H1 (cell line): ENCODE results near the gene CERKL. TPM values are rescaled to one million over a fixed set of nuclear protein-coding genes. Genes with fewer than 3 reads are reported as not detected.

Experiments used
- CTCF ChIA-PET: fragments of 300-600 bp; sonication (Branson Sonifier 250); formaldehyde crosslinking; loops from one replicate; lab custom pipeline; 2021; ENCODE audit not compliant: partially characterized antibody; lab: Charles Lee
- POLR2A ChIA-PET: fragments of 300-600 bp; sonication (Branson Sonifier 250); formaldehyde crosslinking; loops from one replicate; lab custom pipeline; 2021; ENCODE audit warnings: inconsistent platforms; ENCODE audit not compliant: partially characterized antibody; lab: Charles Lee
- DNase-seq, 2 experiments: peaks; one replicate each; pipeline versions ENCODE4 v3.0.0 to v3.0.0-alpha.2; 2010 to 2022; ENCODE audit warnings: low spot score in 2 of 2, low read depth in 1 of 2, mixed read lengths in 1 of 2
- FAIRE-seq: peaks from 2 replicates; lab custom pipeline; 2011; peaks lifted over from hg19 to GRCh38; lab: Jason Lieb, UNC
- H2AFZ ChIP-seq: 2 replicates; pipeline ENCODE4 v1.8.1; 2012; ENCODE audit warnings: low read length, inconsistent platforms
- H2AK5ac ChIP-seq: 2 replicates; pipeline ENCODE4 v1.6.1; 2013; ENCODE audit warnings: low read depth, low read length
- H2BK120ac ChIP-seq: replicated peaks from 2 replicates; pipeline ENCODE3; 2013; ENCODE audit warnings: low read depth, low read length, inconsistent platforms
- H2BK12ac ChIP-seq: 2 replicates; pipeline ENCODE4 v1.6.1; 2013; ENCODE audit warnings: low read depth, low read length
- H2BK15ac ChIP-seq: 2 replicates; pipeline ENCODE4 v1.6.1; 2013; ENCODE audit warnings: low read length
- H2BK20ac ChIP-seq: 2 replicates; pipeline ENCODE4 v1.6.1; 2013; ENCODE audit warnings: low read length
- H2BK5ac ChIP-seq: 2 replicates; pipeline ENCODE4 v1.6.1; 2013; ENCODE audit warnings: low read depth, low read length
- H3K14ac ChIP-seq: 2 replicates; pipeline ENCODE4 v1.6.1; 2013; ENCODE audit warnings: inconsistent platforms; ENCODE audit not compliant: insufficient read length
- H3K18ac ChIP-seq: 2 replicates; pipeline ENCODE4 v1.6.1; 2013; ENCODE audit warnings: low read length; ENCODE audit errors: extremely low read depth
- H3K23ac ChIP-seq: 2 replicates; pipeline ENCODE4 v1.6.1; 2013; ENCODE audit warnings: inconsistent platforms; ENCODE audit not compliant: insufficient read length
- H3K23me2 ChIP-seq: 2 replicates; pipeline ENCODE4 v1.6.1; 2013; ENCODE audit warnings: low read depth, low read length
- H3K27ac ChIP-seq: 2 replicates; pipeline ENCODE4 v1.6.1; 2011; ENCODE audit warnings: low read depth, low read length, inconsistent platforms
- H3K27me3 ChIP-seq, 4 experiments: replicated peaks in 1 of 4; 1 replicate in 1 of 4; 2 replicates in 3 of 4; pipeline versions ENCODE4 v1.6.1 to v1.8.1; 2011 to 2013; ENCODE audit warnings: low read length in 3 of 4, mild to moderate bottlenecking in 3 of 4, inconsistent platforms in 2 of 4, mixed read lengths in 2 of 4, moderate library complexity in 1 of 4; ENCODE audit not compliant: control insufficient read depth in 3 of 4, insufficient read depth in 3 of 4; ENCODE audit errors: extremely low read depth in 1 of 4
- H3K36me3 ChIP-seq, 4 experiments: 2 replicates each; pipeline versions ENCODE4 v1.6.1 to v1.8.1; 2011 to 2013; ENCODE audit warnings: mild to moderate bottlenecking in 4 of 4, low read length in 3 of 4, moderate library complexity in 2 of 4, control low read depth in 1 of 4, inconsistent platforms in 1 of 4; ENCODE audit not compliant: insufficient read depth in 4 of 4, control insufficient read depth in 2 of 4
- H3K4ac ChIP-seq: replicated peaks from 2 replicates; pipeline ENCODE3; 2013; ENCODE audit warnings: low read length, low read depth, mixed read lengths, inconsistent platforms; ENCODE audit not compliant: insufficient read length
- H3K4me1 ChIP-seq, 4 experiments: replicated peaks in 1 of 4; 1 replicate in 1 of 4; 2 replicates in 3 of 4; pipeline versions ENCODE4 v1.6.1 to v1.8.1; 2011 to 2013; ENCODE audit warnings: low read length in 3 of 4, inconsistent platforms in 2 of 4, mixed read lengths in 1 of 4; ENCODE audit not compliant: insufficient read depth in 4 of 4, control insufficient read depth in 3 of 4
- H3K4me2 ChIP-seq, 2 experiments: 2 replicates each; pipeline versions ENCODE4 v1.6.1 to v1.8.1; 2011 to 2013; ENCODE audit warnings: low read depth in 2 of 2, low read length in 2 of 2, control low read depth in 1 of 2, inconsistent platforms in 1 of 2, mild to moderate bottlenecking in 1 of 2; ENCODE audit not compliant: insufficient read depth in 1 of 2
- H3K4me3 ChIP-seq, 4 experiments: fragments of 200-600, 300-600 bp in 1 of 4; sonication (generic), shearing (Covaris generic), sonication (Bioruptor Twin) in 1 of 4; 2 replicates each; pipeline versions ENCODE4 v1.5.1 to v1.8.1; 2011 to 2016; ENCODE audit warnings: low read length in 4 of 4, low read depth in 3 of 4, control low read depth in 2 of 4, inconsistent platforms in 2 of 4, mild to moderate bottlenecking in 2 of 4, mixed read lengths in 1 of 4, moderate library complexity in 1 of 4; ENCODE audit not compliant: insufficient read depth in 2 of 4; ENCODE audit errors: extremely low read depth in 1 of 4
- H3K56ac ChIP-seq: replicated peaks from 2 replicates; pipeline ENCODE3; 2013; ENCODE audit warnings: low read depth, mild to moderate bottlenecking, mixed read lengths, low read length, inconsistent platforms; ENCODE audit not compliant: insufficient read length
- H3K79me1 ChIP-seq: 2 replicates; pipeline ENCODE4 v1.6.1; 2013; ENCODE audit warnings: low read depth, low read length, control low read depth
- H3K79me2 ChIP-seq, 2 experiments: 2 replicates each; pipeline versions ENCODE4 v1.6.1 to v1.8.1; 2012 to 2013; ENCODE audit warnings: low read length in 2 of 2, mild to moderate bottlenecking in 2 of 2, inconsistent platforms in 1 of 2; ENCODE audit not compliant: insufficient read depth in 2 of 2, control insufficient read depth in 1 of 2
- H3K9ac ChIP-seq, 4 experiments: replicated peaks in 1 of 4; 1 replicate in 1 of 4; 2 replicates in 3 of 4; pipeline versions ENCODE4 v1.6.1 to v1.8.1; 2011 to 2013; ENCODE audit warnings: low read depth in 3 of 4, low read length in 3 of 4, control low read depth in 2 of 4, mild to moderate bottlenecking in 2 of 4, moderate library complexity in 2 of 4, inconsistent platforms in 1 of 4; ENCODE audit errors: extremely low read depth in 1 of 4
- H3K9me3 ChIP-seq, 2 experiments: 2 replicates each; pipeline versions ENCODE4 v1.6.1 to v1.8.1; 2012 to 2013; ENCODE audit warnings: mild to moderate bottlenecking in 2 of 2, moderate library complexity in 2 of 2, control low read depth in 1 of 2, inconsistent platforms in 1 of 2, low read depth in 1 of 2, low read length in 1 of 2, mixed read lengths in 1 of 2; ENCODE audit not compliant: insufficient read depth in 2 of 2
- H4K20me1 ChIP-seq, 2 experiments: replicated peaks in 1 of 2; 2 replicates each; pipeline versions ENCODE3 to v1.8.1; 2011 to 2013; ENCODE audit warnings: inconsistent platforms in 2 of 2, low read length in 2 of 2, mild to moderate bottlenecking in 1 of 2; ENCODE audit not compliant: insufficient read depth in 2 of 2, control insufficient read depth in 1 of 2
- H4K5ac ChIP-seq: 2 replicates; pipeline ENCODE4 v1.6.1; 2013; ENCODE audit warnings: low read length, low read depth, mixed read lengths, inconsistent platforms; ENCODE audit not compliant: insufficient read length
- H4K8ac ChIP-seq: 2 replicates; pipeline ENCODE4 v1.8.0; 2013; ENCODE audit warnings: mild to moderate bottlenecking, moderate library complexity, low read length, inconsistent platforms; ENCODE audit not compliant: insufficient read depth; ENCODE audit errors: extremely low read depth
- H4K91ac ChIP-seq: replicated peaks from 2 replicates; pipeline ENCODE3; 2013; ENCODE audit warnings: low read length, mixed read lengths, inconsistent platforms; ENCODE audit not compliant: insufficient read length
- ASH2L ChIP-seq: fragments of 200-600, 300-600 bp; sonication (generic); IDR thresholded peaks from one replicate; pipeline ENCODE4 v1.7.1; 2017; ENCODE audit warnings: low read length
- ATF2 ChIP-seq: IDR thresholded peaks from 2 replicates; pipeline ENCODE4 v1.6.1; 2012; ENCODE audit warnings: low read length, inconsistent platforms
- GTF2F1 ChIP-seq: IDR thresholded peaks from 2 replicates; pipeline ENCODE4 v1.6.1; 2012; ENCODE audit warnings: low read depth, low read length, improper control_type of control experiment, borderline replicate concordance
- KDM1A ChIP-seq: fragments of 200-600, 300-600 bp; sonication (generic); IDR thresholded peaks from 2 replicates; pipeline ENCODE4 v1.7.1; 2016; ENCODE audit warnings: mild to moderate bottlenecking, low read length, borderline replicate concordance
- SAP30 ChIP-seq: fragments of 300-600 bp; sonication (generic); IDR thresholded peaks from 2 replicates; pipeline ENCODE4 v1.7.1; 2012; ENCODE audit warnings: low read length, moderate library complexity, mild to moderate bottlenecking, inconsistent platforms; ENCODE audit not compliant: insufficient read depth, insufficient replicate concordance
- SIN3A ChIP-seq, 2 experiments: IDR thresholded peaks in 1 of 2; conservative IDR thresholded peaks in 1 of 2; 2 replicates each; pipeline ENCODE4 v1.6.1; 2011 to 2012; ENCODE audit warnings: low read length in 2 of 2, improper control_type of control experiment in 1 of 2, low read depth in 1 of 2, mild to moderate bottlenecking in 1 of 2
- YY1 ChIP-seq: IDR thresholded peaks from 2 replicates; pipeline ENCODE4 v1.6.1; 2011; ENCODE audit warnings: low read depth, mild to moderate bottlenecking, low read length
- WGBS, 2 experiments: shearing (Covaris generic) in 1 of 2; methylation state at CpG; one replicate each; pipeline versions ENCODE4 v1.1.6 to v1.1.7; 2013 to 2015; ENCODE audit warnings: low lambda C conversion rate in 2 of 2, mixed read lengths in 2 of 2, inconsistent platforms in 1 of 2, low coverage in 1 of 2, missing lambda C conversion rate in 1 of 2; ENCODE audit not compliant: insufficient replicate concordance in 2 of 2, insufficient coverage in 1 of 2, insufficient read length in 1 of 2; ENCODE audit errors: extremely low coverage in 1 of 2, missing lambda C conversion rate in 1 of 2; 5-methylcytosine and 5-hydroxymethylcytosine counted together
- polyA plus RNA-seq, 7 experiments: library from polyadenylated mRNA; depleted of rRNA in 3 of 7; stranded (reverse) in 5 of 7; unstranded in 2 of 7; fragments of >200 nt in 5 of 7; fragments of 200-250 nt in 2 of 7; gene quantifications; 1 replicate in 5 of 7; 2 replicates in 1 of 7; 4 replicates in 1 of 7; pipeline versions ENCODE4 v1.2.1 to v1.2.3, GENCODE V29; 2011 to 2013; ENCODE audit warnings: missing spikeins in 2 of 7, mixed read lengths in 2 of 7
- total RNA-seq: library from RNA; stranded (reverse); fragmentation: NEBNext Ultra II Directional; extraction: Animal tissue kit (Norgen Biotek cat#: 25700); gene quantifications from 2 replicates; pipeline ENCODE4 v1.2.1, GENCODE V29; 2021

The CERKL gene
- total and polyA plus RNA-seq, 2 of the 8 experiments (the other 6 are each of a cell fraction or from before 2014, with no cell fraction given), result 0.05 TPM; not detected in 1

- ChIA-PET CTCF (no interaction called here), POLR2A (no interaction called here)
- H3K4me1 ChIP-seq, result no peaks in the 10 kb centered on the region
- TF ChIP-seq YY1 (no peak), KDM1A (no peak), GTF2F1 (no peak), SIN3A (conservative IDR thresholded peaks at IDR 0.05 in 1 of 2, IDR thresholded peaks at IDR 0.05 in 1 of 2; ENCODE audit: low read depth in 1 of 2, low read length in 2 of 2) (no peak), ATF2 (no peak), ASH2L (no peak), SAP30 (no peak)
- H3K79me1 ChIP-seq, result no peaks in the 10 kb centered on the region
- H3K9me3 ChIP-seq, result peaks cover 1 to 7% of the 10 kb centered on the region in 2 experiments; a peak in 1 of 4 replicates
- no peak overlapping the region for H4K5ac ChIP-seq
- no peak overlapping the region for H2BK5ac ChIP-seq
- H3K56ac ChIP-seq, result no peak overlapping the region
- no peak overlapping the region for H2BK12ac ChIP-seq
- H3K23me2 ChIP-seq, result no peaks in the 10 kb centered on the region
- H4K91ac ChIP-seq, result no peak overlapping the region
- DNase-seq (no peak), FAIRE-seq (no peak)
- H2BK20ac ChIP-seq, result no peak overlapping the region
- no peaks in the 10 kb centered on the region for H3K36me3 ChIP-seq
- no peak overlapping the region for H3K18ac ChIP-seq
- H2BK15ac ChIP-seq, result no peak overlapping the region
- no peak overlapping the region for H3K4me3 ChIP-seq
- no peak overlapping the region for H3K9ac ChIP-seq
- no peak overlapping the region for H3K14ac ChIP-seq
- no peak overlapping the region for H3K23ac ChIP-seq
- no peaks in the 10 kb centered on the region for H3K27me3 ChIP-seq
- no peak overlapping the region for H4K8ac ChIP-seq
- no peaks in the 10 kb centered on the region for H4K20me1 ChIP-seq
- H3K79me2 ChIP-seq, result no peaks in the 10 kb centered on the region
- no peak overlapping the region for H2BK120ac ChIP-seq
- no peak overlapping the region for H3K4me2 ChIP-seq
- 95% methylated on average over 1 of the region's 1 CpG; no CpG with 5 or more reads in 1 of the 2 experiments for WGBS, 2 experiments
- H2AFZ ChIP-seq, result no peak overlapping the region
- H3K27ac ChIP-seq, result no peak overlapping the region
- no peak overlapping the region for H3K4ac ChIP-seq
- H2AK5ac ChIP-seq, result no peak overlapping the region
Measured at GRCh38 chr2:181698223-181698622, 41.3 kb upstream of the CERKL start.
